Endothelial cell of umbilical vein (primary cell): ENCODE measurements around the gene ANKFN1. TPM values are rescaled to one million over a fixed set of nuclear protein-coding genes. Genes with fewer than 3 reads are reported as not detected.

ENCODE experiments used
- BruUV-seq: library from RNA; stranded (reverse); fragments of 400-500 nt; replicated peaks from 2 replicates; lab custom pipeline; 2021; lab: Mats Ljungman, UMichigan
- CTCF ChIA-PET: fragments of 300-600, 350-600 bp; sonication (Branson Sonifier 250); formaldehyde crosslinking; loops from one replicate; lab custom pipeline; 2021; ENCODE audit warnings: antibody characterized with exemption, inconsistent platforms; lab: Charles Lee
- POLR2A ChIA-PET: fragments of 300-600, 350-600 bp; sonication (Branson Sonifier 250); formaldehyde crosslinking; loops from one replicate; lab custom pipeline; 2021; ENCODE audit warnings: antibody characterized with exemption, inconsistent platforms; lab: Charles Lee
- DNase-seq: peaks from one replicate; pipeline ENCODE4 v3.0.0-alpha.2; 2011; ENCODE audit warnings: low read depth, low spot score
- FAIRE-seq: peaks from 2 replicates; lab custom pipeline; 2011; peaks lifted over from hg19 to GRCh38; lab: Jason Lieb, UNC
- H2AFZ ChIP-seq: 2 replicates; pipeline ENCODE4 v1.6.0; 2012; ENCODE audit warnings: low read depth, low read length, control low read depth, inconsistent platforms
- H3K27ac ChIP-seq: 2 replicates; pipeline ENCODE4 v1.5.1; 2011; ENCODE audit warnings: low read depth, mild to moderate bottlenecking, control low read depth, low read length, moderate library complexity; ENCODE audit not compliant: insufficient read depth
- H3K27me3 ChIP-seq, 2 experiments: 2 replicates each; pipeline versions ENCODE4 v1.6.0 to v1.6.1; 2011; ENCODE audit warnings: low read length in 2 of 2, mixed read lengths in 1 of 2; ENCODE audit not compliant: control insufficient read depth in 2 of 2, insufficient read depth in 2 of 2
- H3K36me3 ChIP-seq, 2 experiments: 2 replicates in 1 of 2; 3 replicates in 1 of 2; pipeline ENCODE4 v1.5.1; 2011; ENCODE audit warnings: low read length in 2 of 2, mild to moderate bottlenecking in 1 of 2, moderate library complexity in 1 of 2; ENCODE audit not compliant: control insufficient read depth in 2 of 2, insufficient read depth in 2 of 2; ENCODE audit errors: extremely low read depth in 1 of 2
- H3K4me1 ChIP-seq: 3 replicates; pipeline ENCODE4 v1.5.1; 2011; ENCODE audit warnings: mild to moderate bottlenecking, low read length; ENCODE audit not compliant: control insufficient read depth, insufficient read depth; ENCODE audit errors: extremely low read depth
- H3K4me2 ChIP-seq: 2 replicates; pipeline ENCODE4 v1.6.1; 2011; ENCODE audit warnings: low read length, control low read depth, mixed read lengths; ENCODE audit not compliant: insufficient read depth
- H3K4me3 ChIP-seq, 3 experiments: fragments of 200-600 bp in 1 of 3; sonication (generic), shearing (Covaris generic) in 1 of 3; replicated peaks in 1 of 3; 2 replicates each; pipeline ENCODE4 v1.5.1; 2011 to 2016; ENCODE audit warnings: control low read depth in 3 of 3, low read length in 3 of 3, mild to moderate bottlenecking in 2 of 3, inconsistent platforms in 1 of 3, low read depth in 1 of 3, moderate library complexity in 1 of 3; ENCODE audit not compliant: insufficient read depth in 1 of 3
- H3K79me2 ChIP-seq: 2 replicates; pipeline ENCODE4 v1.6.0; 2012; ENCODE audit warnings: low read length, inconsistent platforms; ENCODE audit not compliant: control insufficient read depth, insufficient read depth
- H3K9ac ChIP-seq: replicated peaks from 2 replicates; pipeline ENCODE3; 2011; ENCODE audit warnings: low read length, control low read depth; ENCODE audit not compliant: insufficient read depth; ENCODE audit errors: extremely low read depth
- H3K9me1 ChIP-seq: replicated peaks from 3 replicates; pipeline ENCODE4 v1.6.0; 2011; ENCODE audit warnings: mild to moderate bottlenecking, low read length; ENCODE audit not compliant: control insufficient read depth, insufficient read depth; ENCODE audit errors: extremely low read depth
- H3K9me3 ChIP-seq: replicated peaks from 2 replicates; pipeline ENCODE4 v1.5.1; 2012; ENCODE audit warnings: low read length, inconsistent platforms; ENCODE audit not compliant: control insufficient read depth, insufficient read depth
- H4K20me1 ChIP-seq: replicated peaks from 2 replicates; pipeline ENCODE3; 2011; ENCODE audit warnings: mild to moderate bottlenecking, low read length; ENCODE audit not compliant: control insufficient read depth, insufficient read depth; ENCODE audit errors: extremely low read depth
- CTCF ChIP-seq, 2 donors: IDR thresholded peaks; 1 replicate in 1 of 2; 2 replicates in 1 of 2; pipeline ENCODE4 v1.5.1; 2011; ENCODE audit warnings: low read length in 2 of 2, mild to moderate bottlenecking in 2 of 2, moderate library complexity in 2 of 2, control low read depth in 1 of 2, inconsistent platforms in 1 of 2, low read depth in 1 of 2; ENCODE audit not compliant: insufficient read depth in 1 of 2; ENCODE audit errors: extremely low read depth in 1 of 2
- EZH2 ChIP-seq: IDR thresholded peaks from 2 replicates; pipeline ENCODE4 v1.6.1; 2012; ENCODE audit warnings: borderline replicate concordance, low read depth, mild to moderate bottlenecking, moderate library complexity, low read length, inconsistent platforms; ENCODE audit not compliant: severe bottlenecking
- FOS ChIP-seq: IDR thresholded peaks from 2 replicates; pipeline ENCODE4 v1.6.1; 2011; ENCODE audit warnings: mild to moderate bottlenecking, low read length, moderate library complexity, borderline replicate concordance; ENCODE audit not compliant: insufficient read depth
- GATA2 ChIP-seq: IDR thresholded peaks from 2 replicates; pipeline ENCODE4 v1.7.0; 2011; ENCODE audit warnings: low read depth, mild to moderate bottlenecking, moderate library complexity, mixed read lengths, low read length; ENCODE audit not compliant: insufficient read length, insufficient read depth
- JUN ChIP-seq: IDR thresholded peaks from 2 replicates; pipeline ENCODE4 v1.6.1; 2011; ENCODE audit warnings: borderline replicate concordance, low read depth; ENCODE audit not compliant: insufficient read length, insufficient read depth
- MAX ChIP-seq: IDR thresholded peaks from 2 replicates; pipeline ENCODE4 v1.6.1; 2011; ENCODE audit not compliant: insufficient read depth, insufficient read length
- MYC ChIP-seq: IDR thresholded peaks from one replicate; pipeline ENCODE4 v1.6.1; 2011; ENCODE audit warnings: mild to moderate bottlenecking, low read depth, low read length
- POLR2A ChIP-seq: IDR thresholded peaks from 2 replicates; pipeline ENCODE4 v1.6.1; 2012; ENCODE audit warnings: low read depth, mild to moderate bottlenecking, control low read depth, low read length
- POLR2AphosphoS5 ChIP-seq: IDR thresholded peaks from 2 replicates; pipeline ENCODE4 v1.6.1; 2012; ENCODE audit warnings: low read depth, mild to moderate bottlenecking, control low read depth, low read length, moderate library complexity; ENCODE audit not compliant: insufficient read depth
- dilution Hi-C: fragments of 300-500 bp; cut with MboI; formaldehyde crosslinking; loops from one replicate; pipeline ENCODE4 v1.15.0; 2019; ENCODE audit warnings: low sequenced_read_pairs; ENCODE audit not compliant: extremely low pct_ligation_motif_present
- intact Hi-C: fragments of 100-400 bp; cut with micrococcal nuclease; formaldehyde crosslinking; loops from one replicate; pipeline ENCODE4 v1.10.0; 2022
- polyA plus RNA-seq, 4 experiments: library from polyadenylated mRNA; depleted of rRNA in 3 of 4; stranded (reverse) in 3 of 4; unstranded in 1 of 4; fragments of >200 nt; gene quantifications; 2 replicates each; pipeline versions ENCODE4 v1.2.1 to v1.2.3, GENCODE V29; 2011 to 2012; ENCODE audit warnings: missing spikeins in 1 of 4
- total RNA-seq: library from RNA; stranded (reverse); gene quantifications from 2 replicates; pipeline ENCODE4 v1.2.3, GENCODE V29; 2021

ANKFN1 gene
- total and polyA plus RNA-seq, 2 donors (not counting 3 experiments of a cell fraction or from before 2014, with no cell fraction given), result 0.15 TPM; not detected in 1

- Histone ChIP-seq H3K4me3 (no peak overlapping the region), H3K4me2 (no peak overlapping the region), H3K27me3 (no peaks in the 10 kb centered on the region), H3K9ac (no peak overlapping the region), H3K27ac (no peak overlapping the region), H4K20me1 (no peaks in the 10 kb centered on the region), H3K4me1 (no peaks in the 10 kb centered on the region), H3K79me2 (no peaks in the 10 kb centered on the region), H3K36me3 (no peaks in the 10 kb centered on the region), H3K9me1 (no peaks in the 10 kb centered on the region), H2AFZ (no peak overlapping the region), H3K9me3 (no peaks in the 10 kb centered on the region)
- dilution Hi-C loops (no loop called here), intact Hi-C loops (no loop called here)
- FAIRE-seq (peak; percentile 78), DNase-seq (peak; percentile 61)
- TF ChIP-seq MAX (no peak), GATA2 (no peak), EZH2 (no peak), CTCF (IDR thresholded peaks at IDR 0.05; ENCODE audit: extremely low read depth in 1 of 2, insufficient read depth in 1 of 2, low read depth in 1 of 2, low read length in 2 of 2) (no peak), JUN (no peak), POLR2A (no peak), POLR2AphosphoS5 (no peak), FOS (no peak), MYC (no peak)
- ChIA-PET CTCF (no interaction called here), POLR2A (no interaction called here)
- BruUV-seq, result no TSS peak
Observed at GRCh38 chr17:56351675-56352074, 198.4 kb downstream of the ANKFN1 start.
